Colonic mucosa (tissue), 4 donors: ENCODE data around the gene MLLT1. TPM values are rescaled to one million over a fixed set of nuclear protein-coding genes. Genes with fewer than 3 reads are reported as not detected.

ENCODE experiments used
- DNase-seq: peaks from one replicate; pipeline ENCODE4 v3.0.0-alpha.2; 2020
- H3K27ac ChIP-seq: fragments of 200-600 bp; one replicate; pipeline ENCODE4 v1.8.0; 2021
- H3K27me3 ChIP-seq: fragments of 200-600 bp; one replicate; pipeline ENCODE4 v1.8.0; 2021
- H3K36me3 ChIP-seq: fragments of 200-600 bp; one replicate; pipeline ENCODE4 v1.8.0; 2021
- H3K4me1 ChIP-seq: fragments of 200-600 bp; one replicate; pipeline ENCODE4 v1.8.0; 2021; ENCODE audit warnings: mild to moderate bottlenecking
- H3K4me3 ChIP-seq: fragments of 200-600 bp; one replicate; pipeline ENCODE4 v1.8.0; 2021
- H3K9ac ChIP-seq, 2 donors: one replicate each; pipeline ENCODE4 v1.7.0; 2013; ENCODE audit warnings: control low read depth in 2 of 2, low read depth in 2 of 2, low read length in 2 of 2
- H3K9me3 ChIP-seq: fragments of 200-600 bp; one replicate; pipeline ENCODE4 v1.8.0; 2021
- intact Hi-C: fragments of 100-400 bp; cut with DNase I; formaldehyde crosslinking; loops from one replicate; pipeline ENCODE4 v1.14.1; 2022
- total RNA-seq, 2 donors: library from RNA; stranded (reverse); fragmentation: NEBNext Ultra II Directional in 1 of 2; extraction: Animal tissue kit (Norgen Biotek cat#: 25700) in 1 of 2; gene quantifications; one replicate each; pipeline ENCODE4 v1.2.1, GENCODE V29; 2021
- TF ChIP-seq, protein P1 (sequence below): fragments of 200-600 bp; IDR thresholded peaks from one replicate; pipeline ENCODE4 v1.8.0; 2022; ENCODE audit warnings: antibody characterized with exemption, mild to moderate bottlenecking
- donor health status: healthy.
- donor health status: DM: no; HTN: no; CAD: no.
- donor health status: DM: no; HTN: no; CAD: no.

MLLT1 gene
- total RNA-seq, 2 donors from 2014 or later = 26.4 to 59.2 TPM

DNA sequence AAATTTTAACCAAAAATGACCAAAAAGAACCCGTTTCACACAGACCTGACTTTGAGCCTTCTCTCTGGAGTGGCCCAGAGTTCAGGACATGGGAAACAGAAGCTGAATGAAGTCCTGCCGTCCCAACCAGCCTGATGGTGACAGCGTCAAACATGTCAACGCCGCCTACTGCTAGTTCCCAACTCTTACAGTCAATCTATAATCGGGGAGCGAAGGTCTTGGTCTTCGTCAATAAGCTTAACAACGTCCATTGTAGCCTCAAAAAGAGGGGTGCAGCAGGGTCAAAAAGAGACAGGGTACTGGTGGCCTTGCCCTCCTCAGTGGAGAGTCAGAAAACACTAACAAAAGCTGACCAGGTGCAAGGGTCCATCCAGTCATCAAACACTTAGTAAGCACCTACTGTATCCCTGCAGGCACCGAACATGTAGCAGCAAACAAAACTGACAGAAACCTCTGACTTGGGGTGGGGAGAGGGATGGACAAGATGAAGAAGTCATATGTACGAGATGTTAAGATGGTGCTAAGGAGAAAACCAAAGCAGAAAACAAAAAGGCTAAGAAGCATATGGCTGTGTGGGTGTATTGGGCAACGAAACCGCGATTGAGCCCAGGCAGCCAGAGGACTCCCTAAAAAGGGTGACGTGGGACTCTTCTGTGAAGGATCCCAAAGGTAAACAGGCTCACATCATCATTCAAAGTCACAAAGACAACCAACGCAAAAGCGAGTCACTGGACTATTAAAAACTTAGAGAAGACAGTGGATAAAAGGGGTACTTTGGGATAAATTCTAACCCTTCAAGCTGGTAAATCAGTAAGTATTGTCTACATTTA, 12.0 kb downstream of the MLLT1 start:
- no peaks in the 10 kb centered on the region for H3K9me3 ChIP-seq
- H3K27ac ChIP-seq = no peak overlapping the region
- H3K27me3 ChIP-seq = no peaks in the 10 kb centered on the region
- no peak overlapping the region for H3K9ac ChIP-seq
- no peaks in the 10 kb centered on the region for H3K36me3 ChIP-seq
- H3K4me1 ChIP-seq = peaks cover 3% of the 10 kb centered on the region
- TF ChIP-seq, protein P1, sequence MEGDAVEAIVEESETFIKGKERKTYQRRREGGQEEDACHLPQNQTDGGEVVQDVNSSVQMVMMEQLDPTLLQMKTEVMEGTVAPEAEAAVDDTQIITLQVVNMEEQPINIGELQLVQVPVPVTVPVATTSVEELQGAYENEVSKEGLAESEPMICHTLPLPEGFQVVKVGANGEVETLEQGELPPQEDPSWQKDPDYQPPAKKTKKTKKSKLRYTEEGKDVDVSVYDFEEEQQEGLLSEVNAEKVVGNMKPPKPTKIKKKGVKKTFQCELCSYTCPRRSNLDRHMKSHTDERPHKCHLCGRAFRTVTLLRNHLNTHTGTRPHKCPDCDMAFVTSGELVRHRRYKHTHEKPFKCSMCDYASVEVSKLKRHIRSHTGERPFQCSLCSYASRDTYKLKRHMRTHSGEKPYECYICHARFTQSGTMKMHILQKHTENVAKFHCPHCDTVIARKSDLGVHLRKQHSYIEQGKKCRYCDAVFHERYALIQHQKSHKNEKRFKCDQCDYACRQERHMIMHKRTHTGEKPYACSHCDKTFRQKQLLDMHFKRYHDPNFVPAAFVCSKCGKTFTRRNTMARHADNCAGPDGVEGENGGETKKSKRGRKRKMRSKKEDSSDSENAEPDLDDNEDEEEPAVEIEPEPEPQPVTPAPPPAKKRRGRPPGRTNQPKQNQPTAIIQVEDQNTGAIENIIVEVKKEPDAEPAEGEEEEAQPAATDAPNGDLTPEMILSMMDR = no peak
- intact Hi-C loops = no loop called here
- no peak overlapping the region for H3K4me3 ChIP-seq
- DNase-seq = no peak

- H3K4me1 ChIP-seq = no peaks in the 10 kb centered on the region
- no peaks in the 10 kb centered on the region for H3K36me3 ChIP-seq
- intact Hi-C loops = no loop called here
- no peak overlapping the region for H3K9ac ChIP-seq
- H3K9me3 ChIP-seq = no peaks in the 10 kb centered on the region
- TF ChIP-seq, protein P1 = no peak
- no peaks in the 10 kb centered on the region for H3K27me3 ChIP-seq
- no peak overlapping the region for H3K27ac ChIP-seq
- H3K4me3 ChIP-seq = no peak overlapping the region
- no peak for DNase-seq
These were observed 15.0 kb downstream of the MLLT1 start for GRCh38 chr19:6264803-6265202.

DNA sequence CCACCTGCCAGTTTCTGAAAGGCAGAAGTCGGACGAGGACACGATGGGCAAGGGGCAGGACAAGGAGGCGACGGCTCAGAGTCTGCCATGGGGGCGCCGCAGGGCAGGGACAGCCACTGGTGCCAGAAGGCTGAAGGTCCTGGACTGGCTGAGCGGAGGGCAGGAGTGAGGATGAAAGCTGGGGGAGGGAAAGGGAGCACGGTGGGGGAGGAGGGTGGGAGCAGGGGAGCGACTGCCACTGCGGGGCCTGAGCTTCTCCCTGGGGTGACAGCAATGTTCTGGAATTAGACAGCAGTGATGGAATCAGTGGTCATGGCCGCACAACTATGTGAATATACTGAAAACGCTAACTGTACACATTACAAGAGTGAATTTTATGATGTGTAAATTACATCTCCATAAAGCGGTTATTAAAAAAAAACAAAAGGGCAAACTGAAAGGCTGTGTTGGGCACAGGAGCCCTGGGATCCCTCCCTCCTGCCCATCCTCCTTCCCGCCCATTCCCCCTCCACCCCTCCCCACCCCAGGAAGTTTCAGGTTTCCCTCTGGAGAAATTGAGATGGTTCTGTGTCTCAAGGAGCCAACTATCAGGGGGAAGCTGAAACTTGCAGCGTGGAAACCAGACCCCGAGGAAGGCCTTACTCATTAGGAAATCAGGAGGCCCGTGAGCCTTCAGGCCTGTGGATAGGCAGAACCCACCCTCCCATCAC, 15.9 kb downstream of the MLLT1 start:
- H3K9ac ChIP-seq = no peak overlapping the region
- H3K9me3 ChIP-seq = no peaks in the 10 kb centered on the region
- intact Hi-C loops = no loop called here
- TF ChIP-seq, protein P1 = no peak
- no peaks in the 10 kb centered on the region for H3K36me3 ChIP-seq
- no peak overlapping the region for H3K27ac ChIP-seq
- no peak overlapping the region for H3K4me3 ChIP-seq
- H3K27me3 ChIP-seq = no peaks in the 10 kb centered on the region
- DNase-seq = no peak
- no peaks in the 10 kb centered on the region for H3K4me1 ChIP-seq

GRCh38 chr19:6263306-6263705, 16.5 kb downstream of the MLLT1 start:
- Histone ChIP-seq H3K4me1 (no peaks in the 10 kb centered on the region), H3K27ac (no peak overlapping the region), H3K36me3 (no peaks in the 10 kb centered on the region), H3K4me3 (no peak overlapping the region), H3K9ac (no peak overlapping the region), H3K9me3 (no peaks in the 10 kb centered on the region), H3K27me3 (no peaks in the 10 kb centered on the region)
- intact Hi-C loops = no loop called here
- TF ChIP-seq, protein P1 = no peak
- DNase-seq = no peak

DNA sequence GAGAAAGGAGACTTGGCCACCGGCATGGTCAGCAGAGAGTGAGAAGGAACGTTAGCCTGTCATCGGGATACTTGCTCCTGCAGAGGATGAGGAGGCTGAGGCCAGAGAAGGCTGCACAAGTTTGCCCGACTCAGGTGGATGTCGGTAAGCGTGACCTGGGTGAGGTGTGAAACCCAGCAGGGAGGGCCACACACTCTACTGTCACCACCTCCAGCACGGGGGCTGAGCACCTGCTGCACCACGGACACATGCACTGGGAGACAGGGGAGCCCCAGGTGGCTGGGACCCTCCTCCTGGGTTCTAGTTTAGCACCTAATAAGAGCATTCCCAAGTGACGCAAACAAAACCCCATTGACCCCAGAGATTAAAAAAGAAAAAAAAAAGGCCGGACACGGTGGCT, 17.3 kb downstream of the MLLT1 start:
- Histone ChIP-seq H3K9me3 (no peaks in the 10 kb centered on the region), H3K4me1 (no peaks in the 10 kb centered on the region), H3K27me3 (no peaks in the 10 kb centered on the region), H3K9ac (no peak overlapping the region), H3K36me3 (no peaks in the 10 kb centered on the region), H3K27ac (no peak overlapping the region), H3K4me3 (no peak overlapping the region)
- no peak for DNase-seq
- TF ChIP-seq, protein P1 = no peak
- intact Hi-C loops = no loop called here
